GM06990 (cell line): Measurements from ENCODE around the gene SH3TC1.

Experiments used
- DNase-seq: peaks from one replicate; pipeline ENCODE4 v3.0.0-alpha.2; 2011; ENCODE audit not compliant: insufficient read length; ENCODE audit errors: extremely low read depth
- H3K27me3 ChIP-seq: replicated peaks from 2 replicates; pipeline ENCODE4 v1.6.0; 2011; ENCODE audit warnings: low read length; ENCODE audit not compliant: control insufficient read depth, insufficient read depth
- H3K36me3 ChIP-seq: 2 replicates; pipeline ENCODE4 v1.5.1; 2011; ENCODE audit warnings: low read length; ENCODE audit not compliant: control insufficient read depth, insufficient read depth
- H3K4me3 ChIP-seq: replicated peaks from 2 replicates; pipeline ENCODE4 v1.5.1; 2011; ENCODE audit warnings: low read depth, mild to moderate bottlenecking, control low read depth, low read length
- TF ChIP-seq, protein P1 (sequence below): IDR thresholded peaks from 2 replicates; pipeline ENCODE4 v1.5.1; 2011; ENCODE audit warnings: low read length, control low read depth, mild to moderate bottlenecking, inconsistent platforms; ENCODE audit not compliant: insufficient read depth, poor library complexity, severe bottlenecking

SH3TC1 gene

GRCh38 chr4:8232748-8233147 lies 33.7 kb downstream of the SH3TC1 start:
- TF ChIP-seq, protein P1, sequence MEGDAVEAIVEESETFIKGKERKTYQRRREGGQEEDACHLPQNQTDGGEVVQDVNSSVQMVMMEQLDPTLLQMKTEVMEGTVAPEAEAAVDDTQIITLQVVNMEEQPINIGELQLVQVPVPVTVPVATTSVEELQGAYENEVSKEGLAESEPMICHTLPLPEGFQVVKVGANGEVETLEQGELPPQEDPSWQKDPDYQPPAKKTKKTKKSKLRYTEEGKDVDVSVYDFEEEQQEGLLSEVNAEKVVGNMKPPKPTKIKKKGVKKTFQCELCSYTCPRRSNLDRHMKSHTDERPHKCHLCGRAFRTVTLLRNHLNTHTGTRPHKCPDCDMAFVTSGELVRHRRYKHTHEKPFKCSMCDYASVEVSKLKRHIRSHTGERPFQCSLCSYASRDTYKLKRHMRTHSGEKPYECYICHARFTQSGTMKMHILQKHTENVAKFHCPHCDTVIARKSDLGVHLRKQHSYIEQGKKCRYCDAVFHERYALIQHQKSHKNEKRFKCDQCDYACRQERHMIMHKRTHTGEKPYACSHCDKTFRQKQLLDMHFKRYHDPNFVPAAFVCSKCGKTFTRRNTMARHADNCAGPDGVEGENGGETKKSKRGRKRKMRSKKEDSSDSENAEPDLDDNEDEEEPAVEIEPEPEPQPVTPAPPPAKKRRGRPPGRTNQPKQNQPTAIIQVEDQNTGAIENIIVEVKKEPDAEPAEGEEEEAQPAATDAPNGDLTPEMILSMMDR: no peak
- Histone ChIP-seq H3K27me3 (no peaks in the 10 kb centered on the region), H3K36me3 (peaks cover 38% of the 10 kb centered on the region), H3K4me3 (no peak overlapping the region)
- no peak for DNase-seq

DNA sequence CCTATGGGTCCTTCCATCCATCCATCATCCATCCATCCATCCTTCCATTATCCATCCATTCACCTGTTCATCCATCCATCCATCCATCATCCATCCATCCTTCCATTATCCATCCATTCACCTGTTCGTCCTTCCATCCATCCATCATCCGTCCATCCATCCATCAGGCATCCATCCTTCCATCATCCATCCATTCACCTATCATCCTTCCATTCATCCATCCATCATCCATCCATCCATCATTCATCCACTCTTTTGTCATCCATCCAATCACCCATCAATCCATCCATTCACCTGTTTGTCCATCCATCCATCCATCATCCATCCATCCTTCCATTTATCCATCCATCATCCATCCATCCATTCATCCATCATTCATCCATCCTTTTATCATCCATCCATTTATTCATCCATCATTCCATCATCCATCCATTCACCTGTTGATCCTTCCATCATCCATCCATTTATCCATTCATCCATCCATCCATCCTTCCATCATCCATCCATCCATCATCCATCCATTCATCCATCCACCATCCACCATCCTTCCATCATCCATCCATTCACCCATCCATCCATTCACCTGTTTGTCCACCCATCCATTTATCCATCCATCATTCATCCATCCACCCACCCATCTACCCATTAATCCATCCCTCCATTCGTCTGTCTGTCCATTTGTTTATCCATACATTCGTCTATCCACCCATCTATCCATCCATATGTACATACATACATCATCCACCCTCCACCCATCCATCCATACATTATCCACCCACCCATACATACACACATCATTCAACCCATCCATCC lies 34.8 kb downstream of the SH3TC1 start:
- TF ChIP-seq, protein P1: no peak
- peaks cover 34% of the 10 kb centered on the region for H3K36me3 ChIP-seq
- no peak overlapping the region for H3K4me3 ChIP-seq
- no peak for DNase-seq
- no peaks in the 10 kb centered on the region for H3K27me3 ChIP-seq

GRCh38 chr4:8234715-8235114 lies 35.6 kb downstream of the SH3TC1 start:
- H3K36me3 ChIP-seq: peaks cover 38% of the 10 kb centered on the region

GRCh38 chr4:8235224-8235623 lies 36.1 kb downstream of the SH3TC1 start:
- Histone ChIP-seq H3K27me3 (no peaks in the 10 kb centered on the region), H3K36me3 (peaks cover 38% of the 10 kb centered on the region), H3K4me3 (no peak overlapping the region)
- TF ChIP-seq, protein P1: no peak
- DNase-seq: no peak

More at GRCh38 chr4:8234715-8235114, 35.6 kb downstream of the SH3TC1 start:
- TF ChIP-seq, protein P1: no peak
- Histone ChIP-seq H3K27me3 (no peaks in the 10 kb centered on the region), H3K4me3 (no peak overlapping the region)
- no peak for DNase-seq

DNA sequence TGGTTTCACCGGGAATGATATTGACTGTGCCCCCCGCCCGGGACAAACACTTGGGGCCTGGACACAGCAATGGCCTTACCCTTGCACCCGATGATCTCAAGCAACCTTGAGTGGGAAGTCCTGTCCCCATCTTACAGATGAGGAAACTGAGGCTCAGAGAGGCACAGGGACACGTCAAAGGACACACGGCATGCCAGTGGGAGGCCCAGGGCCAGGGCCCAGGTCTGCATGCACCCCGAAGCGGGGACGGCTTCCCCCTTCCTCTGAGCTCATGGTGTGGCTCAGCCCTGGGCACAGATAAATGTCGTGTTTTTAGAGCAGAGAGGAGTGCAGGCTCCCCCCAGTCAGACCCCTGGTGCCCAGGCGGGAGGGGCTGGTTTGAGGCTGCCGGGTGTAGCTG lies 36.6 kb downstream of the SH3TC1 start:
- Histone ChIP-seq H3K27me3 (no peaks in the 10 kb centered on the region), H3K36me3 (peaks cover 38% of the 10 kb centered on the region), H3K4me3 (no peak overlapping the region)
- no peak for DNase-seq
- TF ChIP-seq, protein P1: no peak
